CD4-positive, alpha-beta T cell (primary cell): ENCODE data around the gene VGF. TPM values are rescaled to one million over a fixed set of nuclear protein-coding genes. Genes with fewer than 3 reads are reported as not detected.

Experiments used
- ATAC-seq: fragments of 200-7000 bp; cut with Tn5 transposase; one replicate; pipeline ENCODE4 v1.10.0; 2022; ENCODE audit warnings: mild to moderate bottlenecking; ENCODE audit not compliant: poor library complexity
- CTCF ChIA-PET: fragments of 350-600 bp; sonication (Branson Sonifier 250); formaldehyde crosslinking; loops from one replicate; lab custom pipeline; 2021; ENCODE audit warnings: antibody characterized with exemption, inconsistent platforms; lab: Charles Lee
- POLR2A ChIA-PET: fragments of 350-600 bp; sonication (Branson Sonifier 250); formaldehyde crosslinking; loops from one replicate; lab custom pipeline; 2021; ENCODE audit warnings: antibody characterized with exemption, inconsistent platforms; lab: Charles Lee
- DNase-seq, 14 experiments: peaks; one replicate each; pipeline ENCODE4 v3.0.0-alpha.2; 2013 to 2020; ENCODE audit warnings: mixed read lengths in 2 of 14
- H3K27ac ChIP-seq, 2 donors: one replicate each; pipeline versions ENCODE4 v1.5.1 to v1.7.0; 2013; ENCODE audit warnings: low read length in 2 of 2, low read depth in 1 of 2, mild to moderate bottlenecking in 1 of 2
- H3K27me3 ChIP-seq, 2 experiments: 1 replicate in 1 of 2; 2 replicates in 1 of 2; pipeline versions ENCODE4 v1.6.1 to v1.7.0; 2013; ENCODE audit warnings: low read length in 2 of 2, control low read depth in 1 of 2, mild to moderate bottlenecking in 1 of 2, moderate library complexity in 1 of 2; ENCODE audit not compliant: insufficient read depth in 2 of 2, control insufficient read depth in 1 of 2
- H3K36me3 ChIP-seq: one replicate; pipeline ENCODE4 v1.6.1; 2013; ENCODE audit warnings: low read length, control low read depth; ENCODE audit not compliant: insufficient read depth
- H3K4me1 ChIP-seq: one replicate; pipeline ENCODE4 v1.6.1; 2013; ENCODE audit warnings: low read length, control low read depth; ENCODE audit not compliant: insufficient read depth
- H3K4me3 ChIP-seq: one replicate; pipeline ENCODE4 v1.5.1; 2013; ENCODE audit warnings: mild to moderate bottlenecking, low read length, moderate library complexity
- H3K9me3 ChIP-seq, 2 experiments: 1 replicate in 1 of 2; 2 replicates in 1 of 2; pipeline versions ENCODE4 v1.6.1 to v1.7.0; 2013; ENCODE audit warnings: low read length in 2 of 2, mild to moderate bottlenecking in 2 of 2, control low read depth in 1 of 2, moderate library complexity in 1 of 2; ENCODE audit not compliant: control insufficient read depth in 1 of 2, insufficient read depth in 1 of 2
- H3K27ac Mint-ChIP-seq: one replicate; pipeline ENCODE4 v1.8.0; 2020; ENCODE audit warnings: mixed read lengths
- H3K27me3 Mint-ChIP-seq: one replicate; pipeline ENCODE4 v1.8.0; 2021; ENCODE audit warnings: mixed read lengths
- H3K36me3 Mint-ChIP-seq: one replicate; pipeline ENCODE4 v1.8.0; 2021; ENCODE audit warnings: low read depth, mixed read lengths
- H3K4me1 Mint-ChIP-seq: one replicate; pipeline ENCODE4 v1.8.0; 2021; ENCODE audit warnings: low read depth, mixed read lengths
- H3K4me3 Mint-ChIP-seq: one replicate; pipeline ENCODE4 v1.8.0; 2020; ENCODE audit warnings: mild to moderate bottlenecking, mixed read lengths
- H3K9me3 Mint-ChIP-seq: one replicate; pipeline ENCODE4 v1.8.0; 2020; ENCODE audit warnings: mixed read lengths
- intact Hi-C, 2 experiments: fragments of 100-400 bp; cut with DNase I in 1 of 2; cut with micrococcal nuclease in 1 of 2; formaldehyde crosslinking; loops; one replicate each; pipeline versions ENCODE4 v1.15.1 to v1.9.0; 2023 to 2025; cut with DNase I, micrococcal nuclease
- total RNA-seq, 174 experiments: library from RNA in 2 of 174; stranded (reverse) in 2 of 174; gene quantifications; one replicate each; pipeline ENCODE4 v1.2.3 and lab custom pipeline; 2021 to 2026
- TF ChIP-seq, protein P1 (sequence below): fragments of 200-600 bp; IDR thresholded peaks from one replicate; pipeline ENCODE4 v1.8.0; 2022; ENCODE audit warnings: antibody characterized with exemption, mild to moderate bottlenecking

Gene VGF
- total RNA-seq, 2 experiments from 2014 or later, result not detected

DNA sequence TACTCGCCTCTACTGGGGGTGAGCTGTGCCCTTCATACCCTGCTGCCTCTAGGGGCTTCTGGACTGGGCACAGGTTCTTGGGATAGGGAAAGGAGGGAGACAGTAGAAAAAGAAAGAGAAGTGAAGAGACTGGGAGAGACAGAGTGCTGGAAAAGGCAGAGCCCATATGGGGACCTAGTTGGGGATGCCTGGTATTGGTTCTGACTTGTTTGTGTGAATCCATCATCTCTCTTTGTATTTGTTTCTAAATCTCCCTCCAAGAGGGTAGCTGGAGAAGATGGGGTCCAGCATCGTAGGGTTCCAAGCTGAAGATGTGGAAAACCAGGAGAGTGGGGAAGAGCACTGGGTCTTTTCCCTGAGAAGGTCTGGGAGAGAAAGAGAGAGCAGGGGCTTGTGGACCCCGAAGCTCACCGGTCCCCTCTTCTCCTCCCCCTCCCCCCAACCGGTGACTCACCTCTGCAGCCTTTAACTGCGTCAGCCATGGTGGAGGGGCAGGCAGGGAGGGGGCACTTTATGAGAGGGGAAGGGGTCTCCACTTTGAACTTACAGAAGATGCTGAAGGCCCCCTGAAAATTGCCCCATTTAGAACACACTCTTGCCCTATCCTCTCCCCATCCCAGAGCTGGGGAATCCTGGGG is 3.2 kb upstream of the VGF start:
- H3K27ac Mint-ChIP-seq, result no peak overlapping the region
- no peak overlapping the region for H3K4me3 Mint-ChIP-seq
- H3K27me3 ChIP-seq, result peaks cover 90 to 96% of the 10 kb centered on the region in 2 experiments
- H3K27ac ChIP-seq, result no peak overlapping the region
- POLR2A ChIA-PET, result interaction anchor here (0.7 kb wide), 1 partner anchor 8 kb away, joined by 4 read pairs; no protein-coding TSS in a partner anchor
- H3K4me1 Mint-ChIP-seq, result peaks cover 69% of the 10 kb centered on the region
- intact Hi-C loops, result loop anchor here (1.0 to 5.0 kb wide), 4 partner anchors 24 to 281 kb away; partner anchors contain the start of gene UFSP1 (in 1 of the 2)
- TF ChIP-seq, protein P1, sequence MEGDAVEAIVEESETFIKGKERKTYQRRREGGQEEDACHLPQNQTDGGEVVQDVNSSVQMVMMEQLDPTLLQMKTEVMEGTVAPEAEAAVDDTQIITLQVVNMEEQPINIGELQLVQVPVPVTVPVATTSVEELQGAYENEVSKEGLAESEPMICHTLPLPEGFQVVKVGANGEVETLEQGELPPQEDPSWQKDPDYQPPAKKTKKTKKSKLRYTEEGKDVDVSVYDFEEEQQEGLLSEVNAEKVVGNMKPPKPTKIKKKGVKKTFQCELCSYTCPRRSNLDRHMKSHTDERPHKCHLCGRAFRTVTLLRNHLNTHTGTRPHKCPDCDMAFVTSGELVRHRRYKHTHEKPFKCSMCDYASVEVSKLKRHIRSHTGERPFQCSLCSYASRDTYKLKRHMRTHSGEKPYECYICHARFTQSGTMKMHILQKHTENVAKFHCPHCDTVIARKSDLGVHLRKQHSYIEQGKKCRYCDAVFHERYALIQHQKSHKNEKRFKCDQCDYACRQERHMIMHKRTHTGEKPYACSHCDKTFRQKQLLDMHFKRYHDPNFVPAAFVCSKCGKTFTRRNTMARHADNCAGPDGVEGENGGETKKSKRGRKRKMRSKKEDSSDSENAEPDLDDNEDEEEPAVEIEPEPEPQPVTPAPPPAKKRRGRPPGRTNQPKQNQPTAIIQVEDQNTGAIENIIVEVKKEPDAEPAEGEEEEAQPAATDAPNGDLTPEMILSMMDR, result no peak
- H3K9me3 ChIP-seq, result peaks cover 0 to 54% of the 10 kb centered on the region in 2 experiments
- ATAC-seq, result no peak
- peaks cover 85% of the 10 kb centered on the region for H3K27me3 Mint-ChIP-seq
- no peak for DNase-seq
- no peaks in the 10 kb centered on the region for H3K36me3 ChIP-seq
- CTCF ChIA-PET, result interaction anchor here (0.6 to 3.8 kb wide), 2 partner anchors 25 to 115 kb away, joined by 3 to 28 read pairs; no protein-coding TSS in a partner anchor
- H3K36me3 Mint-ChIP-seq, result no peaks in the 10 kb centered on the region
- no peak overlapping the region for H3K4me3 ChIP-seq
- peaks cover 79% of the 10 kb centered on the region for H3K4me1 ChIP-seq
- no peaks in the 10 kb centered on the region for H3K9me3 Mint-ChIP-seq

DNA sequence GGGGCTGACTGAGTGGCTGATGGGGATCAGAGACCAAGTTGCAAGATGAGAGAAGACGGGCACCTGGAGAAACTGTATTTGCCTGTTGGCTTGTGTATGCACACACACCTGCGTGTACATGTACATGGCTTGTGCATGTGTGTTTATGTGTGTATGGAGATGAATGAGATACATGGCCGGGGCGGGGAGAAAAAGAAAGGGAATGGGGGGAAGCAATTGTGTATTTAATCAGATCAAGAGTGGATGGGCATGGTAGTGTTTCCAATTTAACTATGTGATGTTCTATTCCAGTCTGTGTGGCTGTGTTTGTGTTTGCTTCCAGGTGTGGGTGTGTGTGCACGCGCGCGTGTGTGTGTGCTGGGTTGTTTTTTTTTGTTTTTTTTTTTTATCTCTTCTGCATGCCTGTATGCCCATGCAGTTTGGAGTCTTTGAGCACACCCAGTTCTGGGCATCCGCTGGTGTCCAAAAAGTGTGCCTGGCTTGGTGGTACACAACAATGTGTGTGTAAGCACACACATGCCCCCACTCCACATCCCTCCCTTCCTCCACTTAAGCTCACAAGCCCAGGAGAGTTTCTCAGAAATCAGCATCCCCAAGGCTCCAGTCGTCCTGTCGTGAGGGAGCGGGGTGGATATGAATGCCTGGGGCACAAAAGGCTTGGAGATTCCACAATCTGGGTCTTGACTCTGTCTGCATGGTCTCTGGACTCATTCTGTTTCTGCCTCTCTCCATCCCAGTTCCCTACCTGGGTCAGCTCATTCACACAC is 2.5 kb upstream of the VGF start:
- intact Hi-C loops, result loop anchor here (2.0 to 5.0 kb wide), 4 partner anchors 15 to 281 kb away; partner anchors contain the start of gene UFSP1 (in 1 of the 2)
- no peak overlapping the region for H3K27ac Mint-ChIP-seq
- peaks cover 63% of the 10 kb centered on the region for H3K4me1 Mint-ChIP-seq

More for the DNA sequence above, 2.5 kb upstream of the VGF start:
- TF ChIP-seq, protein P1, result no peak
- Mint-ChIP-seq H3K27me3 (peaks cover 82% of the 10 kb centered on the region), H3K9me3 (no peaks in the 10 kb centered on the region), H3K36me3 (no peaks in the 10 kb centered on the region), H3K4me3 (no peak overlapping the region)
- no peak for DNase-seq
- Histone ChIP-seq H3K9me3 (peaks cover 0 to 47% of the 10 kb centered on the region in 2 experiments), H3K4me1 (peaks cover 75% of the 10 kb centered on the region), H3K36me3 (no peaks in the 10 kb centered on the region), H3K27me3 (peaks cover 86 to 94% of the 10 kb centered on the region in 2 experiments), H3K27ac (no peak overlapping the region), H3K4me3 (no peak overlapping the region)
- CTCF ChIA-PET, result no interaction called here
- POLR2A ChIA-PET, result interaction anchor here (0.7 kb wide), 1 partner anchor 9 kb away, joined by 4 read pairs; no protein-coding TSS in a partner anchor
- ATAC-seq, result no peak
